Body of pancreas (tissue), 4 donors: Measurements from ENCODE around the gene CA12.

Experiments
- POLR2A ChIP-seq, 3 donors: fragments of 450-650 bp; IDR thresholded peaks; one replicate each; pipeline ENCODE4 v1.6.1; 2016; ENCODE audit warnings: antibody characterized with exemption in 3 of 3, mild to moderate bottlenecking in 2 of 3
- TF ChIP-seq, protein P1 (sequence below), 7 experiments: fragments of 450-650 bp in 4 of 7; fragments of 200-600 bp in 3 of 7; sonication (generic) in 3 of 7; IDR thresholded peaks; one replicate each; pipeline ENCODE4 v1.5.1; 2016 to 2019; ENCODE audit warnings: antibody characterized with exemption in 7 of 7

GRCh38 chr15:63372018-63372705 lies 9.5 kb downstream of the CA12 start:
- TF ChIP-seq, protein P1, sequence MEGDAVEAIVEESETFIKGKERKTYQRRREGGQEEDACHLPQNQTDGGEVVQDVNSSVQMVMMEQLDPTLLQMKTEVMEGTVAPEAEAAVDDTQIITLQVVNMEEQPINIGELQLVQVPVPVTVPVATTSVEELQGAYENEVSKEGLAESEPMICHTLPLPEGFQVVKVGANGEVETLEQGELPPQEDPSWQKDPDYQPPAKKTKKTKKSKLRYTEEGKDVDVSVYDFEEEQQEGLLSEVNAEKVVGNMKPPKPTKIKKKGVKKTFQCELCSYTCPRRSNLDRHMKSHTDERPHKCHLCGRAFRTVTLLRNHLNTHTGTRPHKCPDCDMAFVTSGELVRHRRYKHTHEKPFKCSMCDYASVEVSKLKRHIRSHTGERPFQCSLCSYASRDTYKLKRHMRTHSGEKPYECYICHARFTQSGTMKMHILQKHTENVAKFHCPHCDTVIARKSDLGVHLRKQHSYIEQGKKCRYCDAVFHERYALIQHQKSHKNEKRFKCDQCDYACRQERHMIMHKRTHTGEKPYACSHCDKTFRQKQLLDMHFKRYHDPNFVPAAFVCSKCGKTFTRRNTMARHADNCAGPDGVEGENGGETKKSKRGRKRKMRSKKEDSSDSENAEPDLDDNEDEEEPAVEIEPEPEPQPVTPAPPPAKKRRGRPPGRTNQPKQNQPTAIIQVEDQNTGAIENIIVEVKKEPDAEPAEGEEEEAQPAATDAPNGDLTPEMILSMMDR (IDR thresholded peaks at IDR 0.05): no peak
- no peak for TF ChIP-seq POLR2A (IDR thresholded peaks at IDR 0.05)
